K562 (cell line): ENCODE measurements around the gene ARHGEF12. TPM values are rescaled to one million over a fixed set of nuclear protein-coding genes. Genes with fewer than 3 reads are reported as not detected.

ENCODE experiments used
- ATAC-seq: fragments of 200-7000 bp; cut with Tn5 transposase; 3 replicates; pipeline ENCODE4 v1.9.1; 2020; ENCODE audit warnings: moderate library complexity
- BruUV-seq: library from RNA; stranded (reverse); fragments of 400-500 nt; replicated peaks from 2 replicates; lab custom pipeline; 2021; lab: Mats Ljungman, UMichigan
- CTCF ChIA-PET: fragments of 300-600 bp; formaldehyde crosslinking; extraction: SDS; loops from one replicate; lab custom pipeline; 2021; ENCODE audit warnings: low intra/inter-chr PET ratio; lab: Yijun Ruan, JAX
- POLR2A ChIA-PET: fragments of 300-600, 350-650 bp; sonication (Branson Sonifier 250); formaldehyde crosslinking; extraction: SDS; loops from one replicate; lab custom pipeline; 2021; ENCODE audit warnings: antibody characterized with exemption, inconsistent platforms; lab: Yijun Ruan, JAX
- DNase-seq, 4 experiments: peaks; one replicate each; pipeline versions ENCODE4 v3.0.0 to v3.0.0-alpha.2; 2011 to 2018; ENCODE audit warnings: low spot score in 3 of 4, mixed read lengths in 3 of 4; ENCODE audit errors: extremely low read depth in 1 of 4
- FAIRE-seq: peaks from 2 replicates; lab custom pipeline; 2011; peaks lifted over from hg19 to GRCh38; lab: Jason Lieb, UNC
- H2AFZ ChIP-seq: 2 replicates; pipeline ENCODE4 v1.6.0; 2011; ENCODE audit warnings: low read depth, low read length, control low read depth, inconsistent platforms
- H3K27ac ChIP-seq: fragments of 200-600 bp; 3 replicates; pipeline ENCODE4 v1.8.0; 2011; ENCODE audit warnings: low read depth, mild to moderate bottlenecking, control low read depth, inconsistent platforms, low read length, moderate library complexity, mixed read lengths; ENCODE audit errors: extremely low read depth
- H3K27me3 ChIP-seq, 2 experiments: fragments of 300-600 bp in 1 of 2; 2 replicates in 1 of 2; 3 replicates in 1 of 2; pipeline versions ENCODE4 v1.6.0 to v1.8.0; 2011; ENCODE audit warnings: inconsistent platforms in 2 of 2, low read length in 2 of 2, mild to moderate bottlenecking in 1 of 2, mixed read lengths in 1 of 2, moderate library complexity in 1 of 2; ENCODE audit not compliant: control insufficient read depth in 2 of 2, insufficient read depth in 2 of 2
- H3K36me3 ChIP-seq: fragments of 300-600 bp; 3 replicates; pipeline ENCODE4 v1.8.0; 2011; ENCODE audit warnings: mild to moderate bottlenecking, low read length, inconsistent platforms; ENCODE audit not compliant: control insufficient read depth, insufficient read depth
- H3K4me1 ChIP-seq, 2 experiments: fragments of 200-600 bp in 1 of 2; replicated peaks in 1 of 2; 2 replicates in 1 of 2; 3 replicates in 1 of 2; pipeline versions ENCODE4 v1.5.1 to v1.8.0; 2011; ENCODE audit warnings: inconsistent platforms in 2 of 2, low read length in 2 of 2, mild to moderate bottlenecking in 1 of 2, mixed read lengths in 1 of 2, moderate library complexity in 1 of 2; ENCODE audit not compliant: control insufficient read depth in 2 of 2, insufficient read depth in 2 of 2
- H3K4me2 ChIP-seq: 2 replicates; pipeline ENCODE4 v1.6.1; 2011; ENCODE audit warnings: low read length, control low read depth, inconsistent platforms, mixed read lengths; ENCODE audit not compliant: insufficient read depth
- H3K4me3 ChIP-seq: fragments of 200-600 bp; sonication (generic), shearing (Covaris generic); 2 replicates; pipeline ENCODE4 v1.5.1; 2016; ENCODE audit warnings: control low read depth, inconsistent platforms
- H3K79me2 ChIP-seq: fragments of 200-600 bp; 3 replicates; pipeline ENCODE4 v1.8.0; 2011; ENCODE audit warnings: low read length, inconsistent platforms; ENCODE audit not compliant: control insufficient read depth, insufficient read depth
- H3K9ac ChIP-seq, 2 experiments: 2 replicates each; pipeline versions ENCODE4 v1.6.0 to v1.6.1; 2011; ENCODE audit warnings: low read depth in 2 of 2, low read length in 2 of 2, control low read depth in 1 of 2, inconsistent platforms in 1 of 2, mild to moderate bottlenecking in 1 of 2, mixed read lengths in 1 of 2; ENCODE audit not compliant: insufficient read depth in 1 of 2
- H3K9me1 ChIP-seq: one replicate; pipeline ENCODE4 v1.6.0; 2011; ENCODE audit warnings: inconsistent platforms, mild to moderate bottlenecking, low read length, moderate library complexity; ENCODE audit not compliant: control insufficient read depth, insufficient read depth
- H3K9me3 ChIP-seq: replicated peaks from 2 replicates; pipeline ENCODE4 v1.5.1; 2011; ENCODE audit warnings: low read depth, low read length, inconsistent platforms; ENCODE audit not compliant: control insufficient read depth, insufficient read depth
- H4K20me1 ChIP-seq: replicated peaks from 2 replicates; pipeline ENCODE4 v1.6.1; 2011; ENCODE audit warnings: low read length, inconsistent platforms, mixed read lengths; ENCODE audit not compliant: control insufficient read depth, insufficient read depth
- ELF2 ChIP-seq: fragments of 250-450 bp; sonication (Bioruptor Pico); IDR thresholded peaks from 2 replicates; pipeline ENCODE4 v1.5.0; 2021; ENCODE audit warnings: mild to moderate bottlenecking
- ETV5 ChIP-seq: sonication (generic); formaldehyde crosslinking; IDR thresholded peaks from 2 replicates; pipeline ENCODE4 v1.4.0; 2020; ENCODE audit warnings: low read depth, mild to moderate bottlenecking, missing genetic modification reagents
- MAZ ChIP-seq, 2 experiments: fragments of 450-650 bp in 1 of 2; sonication (generic) in 1 of 2; formaldehyde crosslinking; IDR thresholded peaks in 1 of 2; conservative IDR thresholded peaks in 1 of 2; 2 replicates each; pipeline versions ENCODE4 v1.4.0 to v1.5.0; 2020; ENCODE audit warnings: mild to moderate bottlenecking in 1 of 2, missing genetic modification reagents in 1 of 2
- MECOM ChIP-seq: fragments of 250-450 bp; sonication (Bioruptor Pico); IDR thresholded peaks from 2 replicates; pipeline ENCODE4 v1.8.0; 2022; ENCODE audit warnings: inconsistent platforms
- TAF9B ChIP-seq: fragments of 450-650 bp; IDR thresholded peaks from 2 replicates; pipeline ENCODE4 v1.6.1; 2018; ENCODE audit warnings: mild to moderate bottlenecking; ENCODE audit not compliant: partially characterized antibody
- ZKSCAN1 ChIP-seq: fragments of 150-350 bp; IDR thresholded peaks from 2 replicates; pipeline ENCODE4 v1.6.1; 2016; ENCODE audit warnings: low read depth, low read length
- WGBS: fragments of 100-300 bp; shearing (Covaris generic); methylation state at CpG from one replicate; pipeline ENCODE4 v1.1.6; 2016; ENCODE audit warnings: low coverage, mixed read lengths; ENCODE audit not compliant: insufficient coverage; ENCODE audit errors: missing lambda C conversion rate; 5-methylcytosine and 5-hydroxymethylcytosine counted together
- in situ Hi-C: fragments of 300-500 bp; cut with MboI; formaldehyde crosslinking; loops from 4 replicates; pipeline ENCODE4 v1.15.0; 2018; ENCODE audit warnings: inconsistent platforms, mixed read lengths
- intact Hi-C: fragments of 100-400 bp; cut with micrococcal nuclease; formaldehyde crosslinking; loops from 2 replicates; pipeline ENCODE4 v1.14.2; 2022
- polyA plus RNA-seq, 8 experiments: library from polyadenylated mRNA; depleted of rRNA in 4 of 8; stranded (reverse) in 5 of 8; unstranded in 3 of 8; fragments of >200 nt; fragmentation: Nextera tagmentation in 2 of 8; fragmentation: Illumina TruSeq in 1 of 8; extraction: Ambion mirVana in 2 of 8; extraction: Trizol in 1 of 8; gene quantifications; 2 replicates each; pipeline versions ENCODE4 v1.2.1 to v1.2.3, GENCODE V29; 2011 to 2014; ENCODE audit warnings: inconsistent platforms in 1 of 8, missing spikeins in 1 of 8
- total RNA-seq, 7 experiments: library from RNA; depleted of rRNA in 6 of 7; stranded (reverse); fragments of >200 nt in 6 of 7; fragmentation: Illumina TruSeq in 2 of 7; extraction: Trizol in 2 of 7; gene quantifications; 2 replicates each; pipeline versions ENCODE4 v1.2.1 to v1.2.3, GENCODE V29; 2011 to 2021; ENCODE audit warnings: low replicate concordance in 1 of 7
- TF ChIP-seq, protein P1 (sequence below): fragments of 250-450 bp; sonication (Bioruptor Pico); IDR thresholded peaks from 2 replicates; pipeline ENCODE4 v1.4.0; 2020; ENCODE audit warnings: mild to moderate bottlenecking, moderate library complexity, borderline replicate concordance
- TF ChIP-seq, protein P2 (sequence below): fragments of 450-650 bp; IDR thresholded peaks from 2 replicates; pipeline ENCODE4 v1.6.1; 2016; ENCODE audit warnings: low read depth

Gene ARHGEF12
- total and polyA plus RNA-seq, 9 of the 15 experiments (the other 6 are each of a cell fraction or from before 2014, with no cell fraction given), result 3.5 to 51.7 (median 29.5) TPM

- H3K9ac ChIP-seq, result no peak overlapping the region
- no peaks in the 10 kb centered on the region; the same call in 2 of the 3 replicates for H3K36me3 ChIP-seq
- DNase-seq (no peak), ATAC-seq (no peak; the same call in 2 of the 3 replicates), FAIRE-seq (no peak)
- 23% methylated on average over 6 of the region's 6 CpGs for WGBS
- intact Hi-C loops, result no loop called here
- peaks cover 3% of the 10 kb centered on the region for H3K9me1 ChIP-seq
- peaks cover 0 to 12% of the 10 kb centered on the region in 2 experiments; a peak in 1 of 5 replicates for H3K4me1 ChIP-seq
- ChIA-PET POLR2A (interaction anchor here (1.4 kb wide), 1 partner anchor 19 kb away, joined by 8 read pairs; no protein-coding TSS in a partner anchor), CTCF (interaction anchor here (0.6 kb wide), 2 partner anchors 64 to 1474 kb away, joined by 3 read pairs; no protein-coding TSS in a partner anchor)
- no peak overlapping the region for H3K4me3 ChIP-seq
- peaks cover 19% of the 10 kb centered on the region for H4K20me1 ChIP-seq
- no TSS peak for BruUV-seq
- no peak overlapping the region for H3K4me2 ChIP-seq
- in situ Hi-C loops, result no loop called here
- H2AFZ ChIP-seq, result no peak overlapping the region
- H3K79me2 ChIP-seq, result peaks cover 64% of the 10 kb centered on the region
- no peaks in the 10 kb centered on the region for H3K27me3 ChIP-seq
- H3K27ac ChIP-seq, result no peak overlapping the region
- no peaks in the 10 kb centered on the region for H3K9me3 ChIP-seq
- TF ChIP-seq TAF9B (no peak), ZKSCAN1 (no peak), ETV5 (no peak), MAZ (CRISPR knock-in tag; conservative IDR thresholded peaks at IDR 0.05 in 1 of 2, IDR thresholded peaks at IDR 0.05 in 1 of 2) (no peak), ELF2 (CRISPR knock-in tag) (no peak), MECOM (CRISPR knock-in tag) (no peak)
- TF ChIP-seq, protein P1, sequence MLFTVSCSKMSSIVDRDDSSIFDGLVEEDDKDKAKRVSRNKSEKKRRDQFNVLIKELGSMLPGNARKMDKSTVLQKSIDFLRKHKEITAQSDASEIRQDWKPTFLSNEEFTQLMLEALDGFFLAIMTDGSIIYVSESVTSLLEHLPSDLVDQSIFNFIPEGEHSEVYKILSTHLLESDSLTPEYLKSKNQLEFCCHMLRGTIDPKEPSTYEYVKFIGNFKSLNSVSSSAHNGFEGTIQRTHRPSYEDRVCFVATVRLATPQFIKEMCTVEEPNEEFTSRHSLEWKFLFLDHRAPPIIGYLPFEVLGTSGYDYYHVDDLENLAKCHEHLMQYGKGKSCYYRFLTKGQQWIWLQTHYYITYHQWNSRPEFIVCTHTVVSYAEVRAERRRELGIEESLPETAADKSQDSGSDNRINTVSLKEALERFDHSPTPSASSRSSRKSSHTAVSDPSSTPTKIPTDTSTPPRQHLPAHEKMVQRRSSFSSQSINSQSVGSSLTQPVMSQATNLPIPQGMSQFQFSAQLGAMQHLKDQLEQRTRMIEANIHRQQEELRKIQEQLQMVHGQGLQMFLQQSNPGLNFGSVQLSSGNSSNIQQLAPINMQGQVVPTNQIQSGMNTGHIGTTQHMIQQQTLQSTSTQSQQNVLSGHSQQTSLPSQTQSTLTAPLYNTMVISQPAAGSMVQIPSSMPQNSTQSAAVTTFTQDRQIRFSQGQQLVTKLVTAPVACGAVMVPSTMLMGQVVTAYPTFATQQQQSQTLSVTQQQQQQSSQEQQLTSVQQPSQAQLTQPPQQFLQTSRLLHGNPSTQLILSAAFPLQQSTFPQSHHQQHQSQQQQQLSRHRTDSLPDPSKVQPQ (CRISPR knock-in tag), result no peak
- TF ChIP-seq, protein P2, sequence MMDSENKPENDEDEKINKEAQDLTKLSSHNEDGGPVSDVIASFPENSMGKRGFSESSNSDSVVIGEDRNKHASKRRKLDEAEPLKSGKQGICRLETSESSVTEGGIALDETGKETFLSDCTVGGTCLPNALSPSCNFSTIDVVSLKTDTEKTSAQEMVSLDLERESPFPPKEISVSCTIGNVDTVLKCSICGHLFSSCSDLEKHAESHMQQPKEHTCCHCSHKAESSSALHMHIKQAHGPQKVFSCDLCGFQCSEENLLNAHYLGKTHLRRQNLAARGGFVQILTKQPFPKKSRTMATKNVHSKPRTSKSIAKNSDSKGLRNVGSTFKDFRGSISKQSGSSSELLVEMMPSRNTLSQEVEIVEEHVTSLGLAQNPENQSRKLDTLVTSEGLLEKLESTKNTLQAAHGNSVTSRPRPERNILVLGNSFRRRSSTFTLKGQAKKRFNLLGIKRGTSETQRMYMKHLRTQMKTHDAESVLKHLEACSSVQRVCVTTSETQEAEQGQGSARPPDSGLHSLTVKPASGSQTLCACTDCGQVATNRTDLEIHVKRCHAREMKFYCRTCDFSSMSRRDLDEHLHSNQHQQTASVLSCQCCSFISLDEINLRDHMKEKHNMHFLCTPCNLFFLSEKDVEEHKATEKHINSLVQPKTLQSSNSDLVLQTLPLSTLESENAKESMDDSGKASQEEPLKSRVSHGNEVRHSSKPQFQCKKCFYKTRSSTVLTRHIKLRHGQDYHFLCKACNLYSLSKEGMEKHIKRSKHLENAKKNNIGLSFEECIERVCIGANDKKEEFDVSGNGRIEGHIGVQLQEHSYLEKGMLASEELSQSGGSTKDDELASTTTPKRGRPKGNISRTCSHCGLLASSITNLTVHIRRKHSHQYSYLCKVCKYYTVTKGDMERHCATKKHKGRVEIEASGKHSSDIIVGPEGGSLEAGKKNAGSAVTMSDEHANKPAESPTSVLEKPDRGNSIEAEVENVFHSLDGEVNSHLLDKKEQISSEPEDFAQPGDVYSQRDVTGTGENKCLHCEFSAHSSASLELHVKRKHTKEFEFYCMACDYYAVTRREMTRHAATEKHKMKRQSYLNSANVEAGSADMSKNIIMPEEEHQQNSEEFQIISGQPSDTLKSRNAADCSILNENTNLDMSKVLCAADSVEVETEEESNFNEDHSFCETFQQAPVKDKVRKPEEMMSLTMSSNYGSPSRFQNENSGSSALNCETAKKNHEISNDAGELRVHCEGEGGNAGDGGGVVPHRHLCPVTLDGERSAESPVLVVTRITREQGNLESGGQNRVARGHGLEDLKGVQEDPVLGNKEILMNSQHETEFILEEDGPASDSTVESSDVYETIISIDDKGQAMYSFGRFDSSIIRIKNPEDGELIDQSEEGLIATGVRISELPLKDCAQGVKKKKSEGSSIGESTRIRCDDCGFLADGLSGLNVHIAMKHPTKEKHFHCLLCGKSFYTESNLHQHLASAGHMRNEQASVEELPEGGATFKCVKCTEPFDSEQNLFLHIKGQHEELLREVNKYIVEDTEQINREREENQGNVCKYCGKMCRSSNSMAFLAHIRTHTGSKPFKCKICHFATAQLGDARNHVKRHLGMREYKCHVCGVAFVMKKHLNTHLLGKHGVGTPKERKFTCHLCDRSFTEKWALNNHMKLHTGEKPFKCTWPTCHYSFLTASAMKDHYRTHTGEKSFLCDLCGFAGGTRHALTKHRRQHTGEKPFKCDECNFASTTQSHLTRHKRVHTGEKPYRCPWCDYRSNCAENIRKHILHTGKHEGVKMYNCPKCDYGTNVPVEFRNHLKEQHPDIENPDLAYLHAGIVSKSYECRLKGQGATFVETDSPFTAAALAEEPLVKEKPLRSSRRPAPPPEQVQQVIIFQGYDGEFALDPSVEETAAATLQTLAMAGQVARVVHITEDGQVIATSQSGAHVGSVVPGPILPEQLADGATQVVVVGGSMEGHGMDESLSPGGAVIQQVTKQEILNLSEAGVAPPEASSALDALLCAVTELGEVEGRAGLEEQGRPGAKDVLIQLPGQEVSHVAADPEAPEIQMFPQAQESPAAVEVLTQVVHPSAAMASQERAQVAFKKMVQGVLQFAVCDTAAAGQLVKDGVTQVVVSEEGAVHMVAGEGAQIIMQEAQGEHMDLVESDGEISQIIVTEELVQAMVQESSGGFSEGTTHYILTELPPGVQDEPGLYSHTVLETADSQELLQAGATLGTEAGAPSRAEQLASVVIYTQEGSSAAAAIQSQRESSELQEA, result no peak
Observed at GRCh38 chr11:120404495-120404894, 68.3 kb downstream of the ARHGEF12 start.
